Activated naive CD4-positive, alpha-beta T cell treated with anti-CD3 and anti-CD28 coated beads, Interleukin-2, amount 50 U/mL, for 24 hours (primary cell): Measurements from ENCODE around the gene KBTBD12.
"Not testable (repeated sequence)": the region's sequence is repeated elsewhere in the genome, so short reads cannot be mapped to it uniquely, and the experiment has no call there.

ENCODE experiments used
- H3K27ac Mint-ChIP-seq: one replicate; pipeline ENCODE4 v1.8.0; 2021; ENCODE audit warnings: mild to moderate bottlenecking, mixed read lengths
- H3K27me3 Mint-ChIP-seq: one replicate; pipeline ENCODE4 v1.8.0; 2021; ENCODE audit warnings: mixed read lengths
- H3K36me3 Mint-ChIP-seq: one replicate; pipeline ENCODE4 v1.8.0; 2021; ENCODE audit warnings: mixed read lengths
- H3K4me1 Mint-ChIP-seq: one replicate; pipeline ENCODE4 v1.8.0; 2021; ENCODE audit warnings: mixed read lengths
- H3K4me3 Mint-ChIP-seq: one replicate; pipeline ENCODE4 v1.8.0; 2021; ENCODE audit warnings: mild to moderate bottlenecking, mixed read lengths
- H3K9me3 Mint-ChIP-seq: one replicate; pipeline ENCODE4 v1.8.0; 2021; ENCODE audit warnings: mixed read lengths

The KBTBD12 gene, protein sequence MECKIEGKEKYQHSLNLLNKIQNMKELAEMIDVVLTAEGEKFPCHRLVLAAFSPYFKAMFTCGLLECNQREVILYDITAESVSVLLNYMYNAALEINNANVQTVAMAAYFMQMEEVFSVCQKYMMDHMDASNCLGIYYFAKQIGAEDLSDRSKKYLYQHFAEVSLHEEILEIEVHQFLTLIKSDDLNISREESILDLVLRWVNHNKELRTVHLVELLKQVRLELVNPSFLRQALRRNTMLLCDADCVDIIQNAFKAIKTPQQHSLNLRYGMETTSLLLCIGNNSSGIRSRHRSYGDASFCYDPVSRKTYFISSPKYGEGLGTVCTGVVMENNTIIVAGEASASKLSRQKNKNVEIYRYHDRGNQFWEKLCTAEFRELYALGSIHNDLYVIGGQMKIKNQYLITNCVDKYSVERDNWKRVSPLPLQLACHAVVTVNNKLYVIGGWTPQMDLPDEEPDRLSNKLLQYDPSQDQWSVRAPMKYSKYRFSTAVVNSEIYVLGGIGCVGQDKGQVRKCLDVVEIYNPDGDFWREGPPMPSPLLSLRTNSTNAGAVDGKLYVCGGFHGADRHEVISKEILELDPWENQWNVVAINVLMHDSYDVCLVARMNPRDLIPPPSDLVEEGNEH

DNA sequence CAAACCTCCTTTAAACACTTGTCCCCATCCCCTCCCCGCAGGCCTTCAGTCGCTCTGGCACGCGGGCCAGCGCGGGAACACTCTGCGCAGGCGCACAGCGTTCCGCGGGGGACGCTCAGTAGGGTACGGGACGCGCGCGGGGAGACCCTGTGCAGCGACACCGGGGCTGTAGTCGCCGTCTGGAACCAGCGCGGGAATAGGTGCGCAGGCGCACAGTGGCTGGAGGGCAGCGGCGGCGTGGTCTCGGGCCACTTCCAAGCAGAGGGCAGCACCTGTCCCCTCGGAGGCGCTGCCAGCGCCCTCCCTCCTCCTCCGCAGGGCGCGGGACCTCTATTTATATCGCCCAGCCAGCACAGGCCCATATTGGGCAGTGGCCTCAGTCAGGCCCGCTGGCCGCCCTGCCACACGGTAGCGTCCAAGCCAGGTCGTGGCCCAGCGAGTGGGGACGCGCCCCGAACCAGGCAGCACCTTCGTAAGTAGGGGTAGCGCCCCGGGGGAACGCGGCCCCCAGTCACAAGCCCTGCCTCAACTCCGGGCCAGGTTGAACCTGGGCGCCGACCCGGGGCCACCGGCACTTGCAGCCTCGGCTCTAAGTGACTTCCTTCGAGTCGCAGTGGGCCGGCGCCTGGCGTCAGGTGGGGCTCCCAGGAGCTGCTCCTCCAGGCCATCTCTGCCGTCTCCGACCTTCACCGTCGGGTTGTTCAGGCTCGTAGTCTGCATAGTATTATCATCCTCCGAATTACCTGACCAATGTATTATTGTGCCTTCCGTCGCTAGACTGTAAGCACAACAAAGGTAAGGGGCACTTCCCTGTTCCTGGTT is at the start of gene KBTBD12:
KBTBD12 (plus strand) TSS at position 118 of the 822 bp plus-strand sequence. CDS start 7,830 bp downstream, outside the sequence.
- Mint-ChIP-seq H3K4me1 (peaks cover 6% of the 10 kb centered on the region), H3K27ac (no peak within 1 kb of the TSS), H3K27me3 (peaks cover 38% of the 10 kb centered on the region), H3K4me3 (peak within 1 kb of the TSS; percentile 47), H3K9me3 (peaks cover 5% of the 10 kb centered on the region), H3K36me3 (no peaks in the 10 kb centered on the region)

DNA sequence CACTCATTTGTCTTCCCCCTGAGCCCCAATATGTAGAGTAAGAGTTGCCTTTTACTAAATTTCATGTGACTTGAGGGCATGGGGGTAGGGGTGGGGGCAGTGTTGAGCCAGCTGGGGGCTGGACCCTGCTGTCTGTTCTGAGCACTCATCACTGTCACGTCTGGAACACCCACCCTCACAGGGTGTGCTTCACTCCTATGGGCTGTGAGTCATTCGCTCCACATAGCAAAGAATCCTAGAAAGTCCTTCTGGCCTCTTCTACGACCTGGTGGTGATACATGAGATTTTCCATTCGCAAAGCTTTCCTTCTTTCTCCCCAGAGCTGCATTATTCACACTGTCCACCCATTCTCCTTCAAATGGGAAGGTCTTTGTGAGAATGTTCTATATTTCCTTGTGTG is 49.1 kb upstream of the KBTBD12 start:
- H3K9me3 Mint-ChIP-seq, result no peaks in the 10 kb centered on the region
- H3K27me3 Mint-ChIP-seq, result peaks cover 2% of the 10 kb centered on the region
- H3K36me3 Mint-ChIP-seq, result no peaks in the 10 kb centered on the region
- H3K4me3 Mint-ChIP-seq, result no peak overlapping the region
- H3K27ac Mint-ChIP-seq, result no peak overlapping the region
- H3K4me1 Mint-ChIP-seq, result peaks cover 4% of the 10 kb centered on the region

GRCh38 chr3:127867412-127867811 is 47.6 kb upstream of the KBTBD12 start:
- peaks cover 4% of the 10 kb centered on the region for H3K4me1 Mint-ChIP-seq
- peaks cover 2% of the 10 kb centered on the region for H3K27me3 Mint-ChIP-seq
- no peak overlapping the region for H3K4me3 Mint-ChIP-seq
- H3K9me3 Mint-ChIP-seq, result no peaks in the 10 kb centered on the region
- no peak overlapping the region for H3K27ac Mint-ChIP-seq
- no peaks in the 10 kb centered on the region for H3K36me3 Mint-ChIP-seq

- Mint-ChIP-seq H3K27ac (no peak overlapping the region), H3K9me3 (no peaks in the 10 kb centered on the region), H3K27me3 (peaks cover 2% of the 10 kb centered on the region), H3K36me3 (no peaks in the 10 kb centered on the region), H3K4me1 (peaks cover 4% of the 10 kb centered on the region), H3K4me3 (no peak overlapping the region)
These were observed 47.0 kb upstream of the KBTBD12 start for GRCh38 chr3:127867986-127868385.

GRCh38 chr3:127870156-127870555 is 44.9 kb upstream of the KBTBD12 start:
- H3K27ac Mint-ChIP-seq, result no peak overlapping the region
- no peaks in the 10 kb centered on the region for H3K9me3 Mint-ChIP-seq
- H3K4me3 Mint-ChIP-seq, result no peak overlapping the region
- peaks cover 2% of the 10 kb centered on the region for H3K27me3 Mint-ChIP-seq
- H3K36me3 Mint-ChIP-seq, result no peaks in the 10 kb centered on the region
- peaks cover 4% of the 10 kb centered on the region for H3K4me1 Mint-ChIP-seq

DNA sequence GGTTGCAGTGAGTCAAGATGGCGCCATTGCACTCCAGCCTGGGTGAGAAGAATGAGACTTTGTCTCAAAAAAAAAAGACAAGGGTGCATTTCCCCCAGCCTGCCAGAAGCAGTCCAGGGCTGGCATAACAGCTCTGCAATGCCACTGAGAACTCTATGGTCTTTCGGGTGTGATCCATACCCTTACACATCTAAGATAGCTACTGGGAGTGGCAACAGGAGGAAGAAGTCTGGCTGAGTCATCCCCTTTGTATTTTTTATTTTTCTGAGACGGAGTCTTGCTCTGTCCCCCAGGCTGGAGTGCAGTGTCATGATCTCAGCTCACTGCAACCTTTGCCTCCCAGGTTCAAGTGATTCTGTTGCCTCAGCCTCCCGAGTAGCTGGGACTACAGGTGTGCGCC is 40.9 kb upstream of the KBTBD12 start:
- H3K4me3 Mint-ChIP-seq, H3K36me3 Mint-ChIP-seq, H3K27ac Mint-ChIP-seq, H3K4me1 Mint-ChIP-seq, H3K9me3 Mint-ChIP-seq, H3K27me3 Mint-ChIP-seq: not testable (repeated sequence)

DNA sequence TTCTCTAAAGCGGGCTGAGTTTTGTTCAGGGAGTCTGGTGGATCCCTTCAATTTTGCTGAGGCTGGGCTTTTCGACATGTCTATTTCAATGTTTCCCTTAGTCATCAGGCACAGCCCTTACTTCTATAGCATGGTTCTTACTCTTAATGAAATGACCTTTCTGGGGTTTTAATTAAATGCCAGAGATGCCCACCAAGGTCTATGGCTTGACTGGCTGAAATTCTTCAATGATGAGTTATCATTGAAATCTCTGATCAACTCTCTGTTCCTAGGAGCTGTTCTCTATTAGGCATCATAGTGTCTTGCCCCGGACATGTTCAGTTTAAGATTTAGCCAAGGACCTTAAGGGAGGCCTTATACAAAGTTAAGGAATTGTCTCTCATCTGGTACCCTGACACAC is 33.4 kb upstream of the KBTBD12 start:
- peaks cover 15% of the 10 kb centered on the region for H3K27me3 Mint-ChIP-seq
- H3K4me3 Mint-ChIP-seq, result no peak overlapping the region
- no peak overlapping the region for H3K27ac Mint-ChIP-seq
- H3K36me3 Mint-ChIP-seq, result no peaks in the 10 kb centered on the region
- H3K9me3 Mint-ChIP-seq, result no peaks in the 10 kb centered on the region
- H3K4me1 Mint-ChIP-seq, result no peaks in the 10 kb centered on the region

DNA sequence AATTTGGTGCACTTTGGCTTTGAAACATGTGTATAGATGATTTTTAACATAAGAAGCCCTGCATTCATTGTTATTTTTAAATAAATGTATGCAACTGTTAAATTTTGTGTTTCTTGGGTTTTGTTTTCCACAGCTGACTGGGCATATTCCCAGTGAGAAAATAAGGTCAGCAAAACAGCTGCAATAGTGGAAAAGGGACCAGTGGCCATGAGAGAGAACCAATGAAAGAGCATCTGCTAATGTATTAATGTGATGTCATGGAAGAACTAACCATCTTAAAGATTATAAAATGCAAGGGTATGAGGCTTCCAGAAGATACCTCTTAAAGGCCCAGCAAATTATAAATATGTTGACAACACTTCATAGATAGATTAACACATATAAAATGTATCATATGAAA is 31.0 kb upstream of the KBTBD12 start:
- H3K4me3 Mint-ChIP-seq, result no peak overlapping the region
- no peaks in the 10 kb centered on the region for H3K36me3 Mint-ChIP-seq
- no peak overlapping the region for H3K27ac Mint-ChIP-seq
- H3K9me3 Mint-ChIP-seq, result no peaks in the 10 kb centered on the region
- peaks cover 11% of the 10 kb centered on the region for H3K27me3 Mint-ChIP-seq
- H3K4me1 Mint-ChIP-seq, result no peaks in the 10 kb centered on the region

DNA sequence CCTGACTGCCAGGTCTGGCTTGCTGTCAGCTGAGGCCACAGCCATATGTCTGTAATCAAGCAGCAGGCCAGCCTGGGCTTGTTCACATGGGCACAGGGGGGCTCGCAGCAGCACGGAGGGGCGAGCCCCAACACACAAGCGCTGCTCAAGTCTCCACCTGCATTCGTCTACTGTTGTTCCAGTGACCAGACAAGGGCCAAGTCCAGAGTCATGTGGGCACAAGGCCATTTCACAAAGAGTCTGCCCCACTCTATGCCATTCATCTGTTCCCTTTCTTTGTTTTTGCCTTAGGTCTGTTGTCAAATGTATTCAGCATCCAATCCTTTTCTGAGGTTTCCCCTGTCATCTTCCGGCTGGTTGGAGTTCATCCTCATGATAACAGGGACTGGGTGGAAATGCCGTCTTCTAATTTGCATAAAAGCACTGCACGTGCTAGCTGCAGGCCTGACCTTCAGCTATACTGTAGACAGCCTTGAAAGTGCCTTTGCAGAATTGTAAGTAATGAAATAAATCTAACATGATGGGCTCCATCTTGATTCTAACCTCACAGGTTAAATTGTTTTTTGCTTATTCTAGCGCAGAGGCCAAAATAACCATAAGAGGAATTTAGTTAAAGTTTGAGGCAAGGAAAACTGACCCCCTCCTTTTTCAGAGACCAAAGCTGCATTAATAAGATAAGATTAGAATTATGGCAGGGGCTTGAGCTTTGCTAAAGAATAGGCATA is 28.6 kb upstream of the KBTBD12 start:
- H3K9me3 Mint-ChIP-seq, result peaks cover 6% of the 10 kb centered on the region
- H3K36me3 Mint-ChIP-seq, result peaks cover 4% of the 10 kb centered on the region
- H3K27me3 Mint-ChIP-seq, result peaks cover 11% of the 10 kb centered on the region
- no peak overlapping the region for H3K27ac Mint-ChIP-seq
- H3K4me1 Mint-ChIP-seq, result no peaks in the 10 kb centered on the region
- no peak overlapping the region for H3K4me3 Mint-ChIP-seq

DNA sequence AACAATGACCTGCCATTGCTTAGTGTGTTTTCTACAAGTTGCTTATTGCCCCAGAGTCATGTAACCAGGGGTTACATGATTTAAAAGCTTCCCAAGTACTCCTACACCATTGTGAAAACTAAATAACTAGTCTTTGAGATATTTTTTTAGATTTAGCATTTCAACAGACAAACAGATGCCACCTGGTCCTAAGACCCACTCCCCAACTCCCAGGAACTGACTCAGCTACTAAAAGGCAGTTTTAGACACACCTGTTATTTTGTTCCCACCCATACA is 28.1 kb upstream of the KBTBD12 start:
- H3K36me3 Mint-ChIP-seq, result peaks cover 4% of the 10 kb centered on the region
- H3K27ac Mint-ChIP-seq, result no peak overlapping the region

DNA sequence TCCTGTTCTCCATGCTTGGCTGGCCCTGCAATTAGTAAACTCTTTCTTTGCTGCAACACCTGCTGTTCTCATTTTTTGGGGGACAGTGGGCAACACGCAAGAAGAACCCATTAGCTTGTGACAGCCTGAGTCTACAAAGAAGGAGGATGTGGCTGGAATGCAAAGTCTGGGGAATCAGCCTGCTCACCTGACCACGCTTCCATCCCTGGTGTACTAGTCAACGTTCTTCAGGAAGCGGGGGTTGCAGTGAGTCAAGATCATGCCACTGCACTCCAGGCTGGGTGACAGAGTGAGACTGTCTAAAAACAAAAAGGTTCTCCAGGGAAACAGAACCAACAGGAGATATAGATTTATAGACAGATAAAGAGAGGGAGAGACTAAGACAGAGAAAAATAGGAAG is 27.7 kb upstream of the KBTBD12 start:
- Mint-ChIP-seq H3K4me3 (no peak overlapping the region), H3K27ac (no peak overlapping the region), H3K4me1 (no peaks in the 10 kb centered on the region), H3K27me3 (peaks cover 6% of the 10 kb centered on the region), H3K9me3 (peaks cover 11% of the 10 kb centered on the region), H3K36me3 (peaks cover 7% of the 10 kb centered on the region)

More for the DNA sequence above, 28.1 kb upstream of the KBTBD12 start:
- no peaks in the 10 kb centered on the region for H3K4me1 Mint-ChIP-seq
- peaks cover 7% of the 10 kb centered on the region for H3K9me3 Mint-ChIP-seq
- H3K27me3 Mint-ChIP-seq, result peaks cover 7% of the 10 kb centered on the region
- H3K4me3 Mint-ChIP-seq, result no peak overlapping the region

- peaks cover 11% of the 10 kb centered on the region for H3K9me3 Mint-ChIP-seq
- no peak overlapping the region for H3K27ac Mint-ChIP-seq
- peaks cover 5% of the 10 kb centered on the region for H3K27me3 Mint-ChIP-seq
- H3K36me3 Mint-ChIP-seq, result peaks cover 7% of the 10 kb centered on the region
- H3K4me3 Mint-ChIP-seq, result no peak overlapping the region
- H3K4me1 Mint-ChIP-seq, result no peaks in the 10 kb centered on the region
These were observed 26.9 kb upstream of the KBTBD12 start for GRCh38 chr3:127888156-127888555.

GRCh38 chr3:127888564-127889107 is 26.4 kb upstream of the KBTBD12 start:
- peaks cover 5% of the 10 kb centered on the region for H3K27me3 Mint-ChIP-seq
- H3K36me3 Mint-ChIP-seq, result peaks cover 7% of the 10 kb centered on the region
- H3K9me3 Mint-ChIP-seq, result peaks cover 11% of the 10 kb centered on the region
- no peak overlapping the region for H3K4me3 Mint-ChIP-seq
- H3K4me1 Mint-ChIP-seq, result no peaks in the 10 kb centered on the region
- no peak overlapping the region for H3K27ac Mint-ChIP-seq

GRCh38 chr3:127889461-127889863 is 25.6 kb upstream of the KBTBD12 start:
- H3K9me3 Mint-ChIP-seq, result peaks cover 11% of the 10 kb centered on the region
- H3K4me3 Mint-ChIP-seq, result no peak overlapping the region
- peaks cover 5% of the 10 kb centered on the region for H3K27me3 Mint-ChIP-seq
- no peak overlapping the region for H3K27ac Mint-ChIP-seq
- peaks cover 7% of the 10 kb centered on the region for H3K36me3 Mint-ChIP-seq
- H3K4me1 Mint-ChIP-seq, result no peaks in the 10 kb centered on the region

- H3K27me3 Mint-ChIP-seq, result peaks cover 5% of the 10 kb centered on the region
- no peaks in the 10 kb centered on the region for H3K4me1 Mint-ChIP-seq
- H3K36me3 Mint-ChIP-seq, result peaks cover 7% of the 10 kb centered on the region
- peaks cover 11% of the 10 kb centered on the region for H3K9me3 Mint-ChIP-seq
- H3K4me3 Mint-ChIP-seq, result no peak overlapping the region
- H3K27ac Mint-ChIP-seq, result no peak overlapping the region
These were observed 24.9 kb upstream of the KBTBD12 start for GRCh38 chr3:127889976-127890650.
